Measurements from ENCODE around the gene PTPN6. TPM values are rescaled to one million over a fixed set of nuclear protein-coding genes. Genes with fewer than 3 reads are reported as not detected.
A peak's percentile ranks its signal among the peaks of the same experiment; 100 is the strongest.

PTPN6 gene
- total and polyA plus RNA-seq, 2 of the 13 experiments (the other 11 are each of a cell fraction or from before 2014, with no cell fraction given): 10.5 to 10.6 TPM

- TF ChIP-seq PATZ1 (CRISPR knock-in tag; IDR thresholded peaks at IDR 0.05) (peak; percentile 28; the same call in 1 of the 2 replicates), ATF3 (CRISPR knock-in tag; IDR thresholded peaks at IDR 0.05) (no peak), MTA1 (CRISPR knock-in tag; IDR thresholded peaks at IDR 0.05; ENCODE audit: borderline replicate concordance) (no peak), ZFP82 (CRISPR knock-in tag; IDR thresholded peaks at IDR 0.05; ENCODE audit: borderline replicate concordance) (no peak), ZNF615 (CRISPR knock-in tag; IDR thresholded peaks at IDR 0.05; ENCODE audit: borderline replicate concordance) (no peak), SKIL (CRISPR knock-in tag; IDR thresholded peaks at IDR 0.05; ENCODE audit: borderline replicate concordance) (no peak), THAP9 (CRISPR knock-in tag; IDR thresholded peaks at IDR 0.05; ENCODE audit: borderline replicate concordance) (peak; percentile 19; the same call in 1 of the 2 replicates), HMGA1 (CRISPR knock-in tag; conservative IDR thresholded peaks at IDR 0.05) (no peak), ZBTB3 (CRISPR knock-in tag; IDR thresholded peaks at IDR 0.05; ENCODE audit: borderline replicate concordance, low read depth) (no peak), CSRNP1 (CRISPR knock-in tag; IDR thresholded peaks at IDR 0.05) (no peak), ZNF747 (CRISPR knock-in tag; IDR thresholded peaks at IDR 0.05; ENCODE audit: borderline replicate concordance) (no peak), MED1 (CRISPR knock-in tag; IDR thresholded peaks at IDR 0.05) (no peak), SRY (CRISPR knock-in tag; IDR thresholded peaks at IDR 0.05) (no peak), ZSCAN12 (CRISPR knock-in tag; IDR thresholded peaks at IDR 0.05) (no peak), ZFP1 (CRISPR knock-in tag; IDR thresholded peaks at IDR 0.05) (no peak), FOXP1 (IDR thresholded peaks at IDR 0.05) (no peak), FOXP1 (CRISPR knock-in tag; IDR thresholded peaks at IDR 0.05) (no peak), MAZ (IDR thresholded peaks at IDR 0.05; ENCODE audit: borderline replicate concordance, low read depth, low read length) (no peak), MAZ (CRISPR knock-in tag; IDR thresholded peaks at IDR 0.05; ENCODE audit: low read depth) (0 out of 2 replicates have a peak, but pooled peaks have one; percentile 37), ZNF891 (CRISPR knock-in tag; IDR thresholded peaks at IDR 0.05) (no peak), ZNF350 (CRISPR knock-in tag; IDR thresholded peaks at IDR 0.05; ENCODE audit: borderline replicate concordance, low read depth) (peak; percentile 18; the same call in 1 of the 2 replicates)
Measured at GRCh38 chr12:6925540-6926279, 25.4 kb upstream of the PTPN6 start (continued).
